Stimulated activated CD4-positive, alpha-beta T cell treated with anti-CD3 and anti-CD28 coated beads, Interleukin-4, amount 100 ng/mL, for 1 hour (primary cell): ENCODE results near the gene TINAGL1.

Experiments used
- DNase-seq: peaks from one replicate; pipeline ENCODE4 v3.0.0-alpha.2; 2020

Gene TINAGL1, protein sequence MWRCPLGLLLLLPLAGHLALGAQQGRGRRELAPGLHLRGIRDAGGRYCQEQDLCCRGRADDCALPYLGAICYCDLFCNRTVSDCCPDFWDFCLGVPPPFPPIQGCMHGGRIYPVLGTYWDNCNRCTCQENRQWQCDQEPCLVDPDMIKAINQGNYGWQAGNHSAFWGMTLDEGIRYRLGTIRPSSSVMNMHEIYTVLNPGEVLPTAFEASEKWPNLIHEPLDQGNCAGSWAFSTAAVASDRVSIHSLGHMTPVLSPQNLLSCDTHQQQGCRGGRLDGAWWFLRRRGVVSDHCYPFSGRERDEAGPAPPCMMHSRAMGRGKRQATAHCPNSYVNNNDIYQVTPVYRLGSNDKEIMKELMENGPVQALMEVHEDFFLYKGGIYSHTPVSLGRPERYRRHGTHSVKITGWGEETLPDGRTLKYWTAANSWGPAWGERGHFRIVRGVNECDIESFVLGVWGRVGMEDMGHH

DNA sequence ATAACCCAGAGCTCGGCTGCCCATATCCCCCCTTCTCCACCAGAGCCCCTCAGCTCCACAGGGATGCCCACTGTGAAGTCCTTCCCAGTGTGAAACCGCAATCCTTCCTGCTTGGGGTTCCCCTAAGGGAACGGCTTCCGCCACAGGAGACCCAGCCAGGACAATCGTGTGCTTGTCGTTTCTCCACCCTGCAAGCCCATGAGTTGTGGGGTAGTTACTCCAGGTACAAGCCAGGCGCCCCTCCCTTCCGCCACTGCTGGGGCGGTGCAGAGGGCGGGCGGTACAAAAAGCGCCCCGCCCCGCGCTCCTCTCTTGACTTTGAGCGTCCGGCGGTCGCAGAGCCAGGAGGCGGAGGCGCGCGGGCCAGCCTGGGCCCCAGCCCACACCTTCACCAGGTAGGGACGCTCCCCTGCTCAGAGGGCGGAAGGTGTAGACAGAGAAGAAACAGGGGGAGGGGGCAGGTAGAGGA is at the start of gene TINAGL1:
Gene TINAGL1, plus strand, starts transcription at position 315 of the 469 bp plus-strand sequence. CDS start 634 bp downstream, outside the sequence.
- no peak for DNase-seq

DNA sequence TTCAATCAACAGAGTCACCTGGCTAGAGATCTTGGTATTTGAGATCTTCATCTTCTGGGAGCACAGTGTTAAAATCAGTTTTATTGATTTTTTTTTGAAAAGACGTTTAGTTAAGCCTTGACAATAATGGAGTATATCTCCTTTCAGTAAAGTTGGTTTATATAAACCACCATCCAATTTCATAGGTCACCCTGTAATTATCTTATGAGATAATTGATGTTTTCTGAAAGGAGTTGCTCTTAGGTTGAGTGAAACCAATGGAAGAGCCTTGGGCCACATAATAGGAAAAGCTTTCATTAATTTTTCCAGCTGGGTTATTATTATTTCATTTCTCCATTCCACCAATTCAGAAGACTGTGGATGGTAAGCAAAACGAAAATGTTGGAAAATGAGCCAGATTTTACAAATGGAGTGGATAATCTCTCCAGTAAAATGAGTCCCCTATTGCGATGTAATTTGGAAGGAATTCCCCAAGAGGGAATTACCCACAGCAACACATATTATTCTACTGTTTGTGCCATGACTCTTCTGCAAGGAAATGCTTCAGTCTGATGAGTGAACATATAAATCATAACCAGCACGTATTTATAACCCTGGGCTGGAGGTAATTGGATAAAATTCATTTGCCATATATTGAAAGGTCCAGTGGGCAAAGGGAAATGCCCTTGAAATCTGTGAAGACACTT is 46.2 kb upstream of the TINAGL1 start:
- DNase-seq = no peak

DNA sequence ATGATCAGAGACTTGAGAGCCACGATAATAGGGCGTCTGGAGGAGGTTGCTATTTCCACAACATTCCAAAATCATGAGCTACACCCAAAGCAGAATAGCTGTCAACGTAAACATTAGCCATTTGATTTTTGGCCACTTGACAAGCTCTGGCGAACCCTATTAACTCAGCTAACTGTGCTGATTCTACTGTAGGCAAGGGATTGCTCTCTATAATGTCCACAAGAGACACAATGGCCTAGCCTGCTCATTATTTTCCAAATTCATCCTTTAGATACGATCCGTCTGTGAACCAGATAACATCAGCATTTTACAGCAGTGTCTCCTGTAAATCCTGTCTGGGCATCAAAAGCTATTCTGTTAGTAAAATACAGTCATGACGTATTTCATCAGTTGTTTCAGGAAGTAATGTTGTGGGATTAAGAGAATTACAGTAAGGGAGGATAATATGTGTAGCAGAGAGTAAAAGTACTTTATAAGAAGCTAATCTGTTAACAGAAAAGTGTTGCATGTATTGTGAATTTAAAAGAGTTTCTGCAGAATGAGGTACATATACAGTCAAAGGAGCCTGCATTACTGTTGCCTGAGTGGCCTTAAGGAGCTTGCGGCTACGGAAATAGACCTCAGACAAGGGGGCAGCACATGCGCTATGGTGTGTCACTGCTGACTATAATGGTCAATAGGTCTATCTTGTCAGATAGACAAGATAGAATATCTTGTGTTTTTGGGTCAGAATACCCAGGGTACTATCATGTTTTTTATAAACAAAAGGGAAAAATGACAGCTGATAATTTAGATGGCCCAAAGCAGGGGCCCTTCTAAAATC is 44.9 kb upstream of the TINAGL1 start:
- no peak for DNase-seq

DNA sequence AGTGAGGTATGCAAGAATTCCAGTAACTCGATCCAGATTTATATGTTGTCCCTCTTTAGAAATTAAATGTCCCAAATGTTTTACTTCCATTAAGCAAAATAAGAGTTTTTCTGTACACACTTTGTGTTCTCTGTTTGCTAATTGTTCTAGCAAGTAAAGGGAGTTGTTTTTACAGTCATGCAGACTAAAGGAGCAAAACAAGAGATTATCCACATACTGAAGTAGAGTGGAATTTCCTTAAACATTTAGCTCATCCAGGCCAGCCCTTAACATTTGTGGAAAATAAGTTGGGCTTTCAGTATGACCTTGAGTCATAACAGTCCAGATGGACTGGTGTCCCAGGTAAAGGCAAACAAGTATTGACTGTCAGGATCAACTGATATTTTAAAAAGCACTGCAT is 44.1 kb upstream of the TINAGL1 start:
- no peak for DNase-seq

DNA sequence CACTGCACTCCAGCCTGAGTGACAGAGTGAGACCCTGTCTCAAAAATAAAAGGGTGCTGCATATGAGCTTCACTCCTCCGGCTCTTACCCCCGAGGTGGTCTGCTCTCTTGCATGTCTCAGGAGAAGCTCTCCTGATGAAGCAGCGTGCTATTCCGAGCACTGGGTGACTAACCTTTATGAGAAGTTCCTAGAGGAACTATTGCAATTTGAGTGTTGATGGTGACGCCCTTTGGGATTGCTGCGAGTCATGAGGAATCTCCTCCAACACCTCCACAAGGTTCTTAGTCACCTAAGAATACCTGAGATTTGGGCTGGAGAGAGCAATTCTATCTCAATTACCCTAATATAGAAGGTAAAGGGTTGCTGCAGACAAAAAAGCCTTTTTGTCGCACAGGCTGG is 40.8 kb upstream of the TINAGL1 start:
- DNase-seq = no peak

DNA sequence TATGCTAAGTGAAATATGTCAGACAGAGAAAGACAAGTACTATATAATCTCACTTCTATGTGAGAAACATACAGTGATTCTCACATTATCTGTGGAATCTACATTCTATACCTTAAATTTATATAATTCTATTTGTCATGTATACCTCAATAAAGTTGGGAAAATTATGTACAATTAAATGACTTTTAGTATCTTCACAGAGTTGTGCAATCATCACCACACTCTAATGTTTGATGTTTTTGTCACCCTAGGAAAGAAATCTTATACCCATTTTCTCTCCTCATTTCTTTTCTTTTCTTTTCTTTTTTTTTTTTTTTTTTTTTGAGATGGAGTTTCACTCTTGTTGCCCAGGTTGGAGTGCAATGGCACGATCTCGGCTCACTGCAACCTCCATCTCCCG is 37.0 kb upstream of the TINAGL1 start:
- no peak for DNase-seq

DNA sequence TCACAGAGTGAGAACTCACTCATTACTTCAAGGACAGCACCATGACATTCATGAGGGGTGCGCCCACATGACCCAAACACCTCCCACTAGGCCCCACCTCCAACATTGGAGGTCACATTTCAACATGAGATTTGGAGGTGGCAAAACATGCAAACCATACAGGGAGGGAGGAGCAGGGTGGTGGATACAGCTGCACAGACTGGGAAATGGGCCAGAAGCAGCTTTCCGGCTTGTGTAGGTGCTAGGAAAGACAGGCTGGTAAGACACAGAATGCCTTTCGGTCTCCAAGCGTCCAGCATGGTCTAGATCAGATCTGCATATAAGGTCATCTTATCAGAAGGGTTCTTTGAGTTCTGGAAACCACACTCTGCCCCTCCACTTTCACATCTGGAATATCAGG is 35.1 kb upstream of the TINAGL1 start:
- DNase-seq = no peak

DNA sequence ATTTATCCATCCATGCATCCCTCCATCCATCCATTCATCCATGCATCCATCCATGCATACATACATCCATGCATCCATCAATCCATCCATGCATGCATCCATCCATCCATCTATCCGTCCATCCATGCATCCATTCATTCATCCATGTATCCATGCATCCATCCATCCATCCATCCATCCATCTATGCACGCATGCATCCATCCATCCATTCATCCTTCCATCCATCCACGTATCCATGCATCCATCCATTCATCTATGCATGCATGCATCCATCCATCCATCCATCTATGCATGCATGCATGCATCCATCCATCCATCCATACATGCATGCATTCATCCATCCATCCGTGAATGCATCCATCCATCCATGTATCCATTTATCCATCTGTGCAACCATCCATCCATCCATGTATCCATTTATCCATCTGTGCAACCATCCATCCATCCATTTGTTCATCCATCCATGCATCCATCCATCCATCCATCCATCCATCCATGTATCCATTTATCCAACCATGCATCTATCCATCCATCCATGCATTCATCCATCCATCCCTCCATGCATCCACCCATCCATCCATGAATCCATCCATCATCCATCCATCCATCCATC is 30.3 kb upstream of the TINAGL1 start:
- no peak for DNase-seq

DNA sequence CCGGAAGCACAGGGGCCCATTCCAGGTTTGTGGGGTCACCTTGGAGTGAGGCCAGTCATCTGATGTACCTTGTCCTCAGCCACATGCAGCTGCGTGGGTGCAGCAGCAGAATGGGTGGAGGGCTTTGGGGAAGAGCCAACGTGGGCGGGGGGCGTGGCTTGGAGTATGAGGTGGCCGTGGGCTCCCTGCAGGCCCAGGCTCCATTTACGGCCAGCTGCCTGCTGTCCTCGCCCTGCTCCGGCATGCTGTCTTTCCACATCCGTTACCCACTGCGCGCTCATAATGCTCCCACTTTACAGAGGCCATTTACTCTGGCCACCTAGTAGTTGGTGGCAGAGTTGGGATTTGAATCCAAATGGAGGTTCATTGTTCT is 27.8 kb upstream of the TINAGL1 start:
- no peak for DNase-seq

DNA sequence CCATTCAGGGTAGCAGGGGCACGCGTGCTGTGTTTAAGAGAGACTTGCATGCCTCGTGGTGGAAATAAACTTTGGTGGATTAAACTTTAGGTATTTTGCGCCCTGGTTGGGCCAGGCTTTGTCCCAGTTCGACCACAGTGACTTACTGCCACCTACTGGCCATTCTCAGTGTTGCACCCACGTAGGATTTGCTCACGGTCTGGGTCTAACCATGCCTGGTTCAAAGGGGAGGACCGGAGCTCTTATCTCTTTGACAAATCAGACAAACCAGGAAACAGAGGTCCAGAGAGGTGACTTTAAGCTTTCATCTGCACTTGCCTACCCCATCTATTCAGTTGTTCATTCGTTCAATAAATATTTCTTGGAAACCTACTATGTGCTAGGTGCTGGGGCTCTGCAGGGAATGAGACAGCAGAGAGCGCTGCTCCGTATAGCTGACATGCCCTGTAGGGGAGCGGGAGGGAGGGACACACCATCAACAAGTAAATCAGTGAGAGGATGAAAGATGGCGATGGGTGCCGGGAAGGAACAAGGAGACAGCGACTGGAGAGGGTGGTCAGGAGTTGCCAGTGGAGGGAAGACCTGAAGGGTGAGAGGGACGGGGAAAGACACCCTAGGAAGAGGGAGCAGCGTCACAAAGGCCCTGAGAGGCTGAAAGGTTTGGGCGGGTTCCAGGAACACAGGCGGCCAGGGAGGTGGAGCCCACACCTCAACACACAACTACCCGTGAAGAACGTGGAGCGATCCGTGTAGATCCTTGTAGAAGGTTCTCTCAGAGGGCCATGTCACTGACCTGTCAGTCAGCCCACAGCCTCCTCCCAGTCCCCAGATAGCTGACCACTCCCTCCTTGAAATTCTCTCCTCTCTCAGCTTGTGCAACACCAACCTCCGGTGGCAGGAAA is 27.2 kb upstream of the TINAGL1 start:
- DNase-seq = peak; percentile 85

DNA sequence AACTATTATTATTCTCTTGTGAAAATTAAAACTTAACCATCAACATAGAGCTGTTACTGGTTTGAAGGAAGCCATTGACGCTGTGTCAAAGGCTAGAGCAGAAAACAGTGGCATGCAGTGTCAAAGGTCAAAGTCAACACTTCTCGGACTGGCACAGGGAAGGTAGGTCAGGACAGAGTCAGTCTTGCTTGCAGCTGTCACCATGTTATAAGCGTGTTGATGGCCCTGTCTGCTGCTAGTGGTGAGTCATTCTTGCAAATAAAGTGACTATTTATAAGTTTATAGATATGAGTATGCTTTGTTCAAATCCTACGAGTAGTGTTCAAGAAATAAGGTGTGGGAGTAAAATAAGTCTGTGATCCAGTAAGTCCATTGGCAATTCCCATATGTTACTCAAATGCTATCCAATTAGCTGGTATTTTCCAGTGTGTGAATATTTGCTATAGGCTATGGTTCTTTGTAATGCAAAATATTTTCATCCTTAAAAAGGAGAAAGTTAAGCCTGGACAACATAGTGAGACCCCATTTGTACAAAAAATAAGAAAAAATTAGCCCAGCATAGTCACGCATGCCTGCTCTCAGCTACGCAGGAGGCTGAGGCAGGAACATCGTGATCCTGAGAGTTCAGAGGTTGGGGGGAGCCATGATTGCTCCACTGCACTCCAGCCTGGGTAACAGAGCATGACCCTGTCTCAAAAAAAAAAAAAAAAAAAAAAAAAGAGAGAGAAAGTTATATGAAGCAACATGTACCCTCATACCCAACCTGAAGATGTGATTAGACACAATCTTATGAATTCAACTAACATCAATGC is 26.3 kb upstream of the TINAGL1 start:
- no peak for DNase-seq

DNA sequence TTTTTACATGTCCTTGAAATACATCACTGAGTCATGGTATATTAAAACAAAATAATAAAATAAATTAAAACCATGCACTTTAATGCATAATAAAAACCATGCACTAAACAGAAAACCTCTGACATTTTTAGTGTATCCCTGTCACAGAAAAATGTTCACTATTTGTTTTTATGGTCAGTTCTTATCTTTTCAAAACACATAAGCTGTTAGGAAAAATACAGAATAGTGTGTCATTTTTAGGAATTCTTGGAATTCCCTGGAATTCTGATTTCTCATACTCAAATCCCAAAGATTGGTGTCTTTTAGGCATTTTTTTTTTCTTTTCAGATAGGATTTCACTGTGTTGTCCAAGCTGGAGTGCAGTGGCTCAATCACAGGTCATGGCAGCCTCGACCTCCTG is 25.1 kb upstream of the TINAGL1 start:
- no peak for DNase-seq

DNA sequence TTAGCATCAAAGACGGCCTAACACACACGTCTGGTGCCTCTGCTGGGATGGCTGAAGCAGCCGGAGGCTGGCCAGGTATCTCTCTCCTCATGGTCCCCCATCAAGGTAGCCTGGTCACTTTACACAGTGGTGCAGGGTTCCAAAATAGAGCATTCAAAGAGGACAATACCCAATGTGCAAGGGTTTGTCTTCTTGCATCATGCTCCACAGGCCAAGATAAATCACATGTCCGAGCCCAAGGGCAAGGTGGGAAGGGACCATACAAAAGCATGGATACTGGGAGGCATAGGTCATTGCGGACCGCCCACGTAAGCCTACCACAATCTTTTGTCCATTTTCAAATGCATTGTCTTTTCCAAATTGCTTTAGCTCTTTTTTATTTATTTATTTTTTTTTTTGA is 23.8 kb upstream of the TINAGL1 start:
- DNase-seq = no peak

DNA sequence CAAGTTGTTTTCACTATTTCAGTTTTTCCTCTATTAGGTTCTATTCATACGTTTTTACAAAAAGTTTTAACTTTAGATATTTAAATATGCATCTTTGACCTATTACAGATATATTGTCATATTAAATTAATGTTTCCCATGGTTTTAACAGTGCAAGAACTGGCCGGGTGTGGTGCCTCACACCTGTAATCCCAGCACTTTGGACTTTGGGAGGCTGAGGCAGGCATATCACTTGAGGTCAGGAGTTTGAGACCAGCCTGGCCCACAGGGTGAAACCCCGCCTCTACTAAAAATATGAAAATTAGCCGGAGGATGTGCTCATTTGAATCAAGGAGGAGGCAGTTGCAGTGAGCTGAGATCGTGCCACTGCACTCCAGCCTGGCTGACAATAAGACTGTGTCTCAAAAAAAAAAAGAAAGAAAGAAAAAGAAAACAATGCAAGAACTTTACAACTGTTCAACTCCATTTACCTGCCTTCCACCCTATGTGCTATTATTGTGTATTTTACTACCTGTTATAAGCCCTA is 19.8 kb upstream of the TINAGL1 start:
- DNase-seq = no peak

DNA sequence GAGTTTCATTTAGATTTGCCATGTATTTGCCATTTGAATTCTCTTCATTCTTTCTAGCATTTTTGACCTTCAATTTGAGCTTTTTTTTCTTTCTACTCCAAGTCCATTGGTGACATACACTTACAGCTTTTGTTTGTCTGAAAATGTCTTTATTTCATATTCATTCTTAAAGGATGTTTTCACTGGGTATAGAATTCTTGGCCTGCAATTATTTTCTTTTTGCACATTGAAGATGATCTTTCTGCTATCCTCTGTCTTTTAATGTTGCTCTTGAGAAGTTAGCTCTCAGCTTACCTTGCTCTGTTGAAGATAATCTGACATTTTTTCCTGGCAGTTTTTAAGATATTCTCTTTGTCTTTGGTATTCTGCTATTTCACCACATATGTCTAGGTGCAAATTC is 16.6 kb upstream of the TINAGL1 start:
- DNase-seq = no peak

DNA sequence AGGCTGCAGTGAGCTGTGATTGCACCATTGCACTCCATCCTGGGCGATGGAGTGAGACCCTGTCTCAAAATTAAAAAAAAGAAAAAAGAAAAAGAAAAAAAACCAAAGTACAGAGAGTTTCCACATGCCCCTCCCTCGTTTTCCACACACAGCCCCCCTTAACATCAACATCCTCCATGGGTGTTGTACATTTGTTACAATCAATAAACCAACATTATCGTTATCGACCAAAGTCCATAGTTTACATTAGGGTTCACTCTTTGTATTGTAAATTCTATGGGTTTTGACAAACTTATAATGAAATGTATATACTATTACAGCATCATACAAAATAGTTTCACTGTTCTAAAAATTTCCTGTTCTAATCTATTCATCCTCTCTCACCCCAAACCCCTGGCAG is 15.9 kb upstream of the TINAGL1 start:
- DNase-seq = no peak

DNA sequence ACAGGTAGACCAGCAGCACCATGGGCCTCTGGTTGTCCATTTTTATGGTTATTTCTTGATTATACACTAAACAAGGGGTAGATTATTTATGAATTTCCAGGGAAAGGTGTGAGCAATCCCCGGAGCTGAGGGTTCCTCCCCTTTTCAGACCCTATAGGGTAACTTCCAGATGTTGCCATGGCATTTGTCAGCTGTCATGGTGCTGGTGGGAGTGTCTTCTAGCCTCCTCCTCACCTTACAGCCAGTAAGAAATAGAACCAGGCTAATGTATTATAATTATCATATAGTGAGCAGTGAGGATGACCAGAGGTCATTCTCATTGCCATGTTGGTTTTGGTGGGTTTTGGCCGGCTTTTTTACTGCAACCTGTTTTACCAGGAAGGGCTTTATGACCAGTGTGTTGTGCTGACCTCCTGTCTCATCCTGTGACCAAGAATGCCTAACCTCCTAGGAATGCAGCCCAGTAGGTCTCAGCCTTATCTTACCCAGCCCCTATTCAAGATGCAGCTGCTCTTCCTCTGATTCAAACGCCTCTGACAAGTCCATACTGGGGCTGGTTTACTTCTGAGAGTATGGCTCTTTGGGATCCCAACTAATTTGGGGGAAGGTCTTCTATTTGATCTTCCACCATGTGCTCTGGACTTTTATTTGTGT is 13.5 kb upstream of the TINAGL1 start:
- DNase-seq = no peak

DNA sequence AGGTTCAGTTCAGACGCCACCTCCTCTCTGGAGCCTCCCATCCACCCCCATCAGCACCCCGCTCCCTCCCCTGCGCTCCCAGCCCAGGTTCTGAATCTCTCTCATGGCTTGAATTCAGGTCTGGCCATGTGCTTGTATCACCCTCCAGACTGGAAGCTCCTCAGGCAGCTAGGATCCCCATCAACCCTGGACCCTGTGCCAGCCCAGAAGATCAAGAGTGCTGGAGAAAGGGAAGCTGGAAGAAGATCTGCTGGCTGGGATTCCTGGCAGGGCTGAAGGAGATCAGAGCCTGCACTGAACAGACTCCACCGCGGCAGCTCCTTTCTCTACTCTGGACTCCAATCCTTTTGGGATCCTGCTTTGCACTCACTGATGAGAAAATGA is 11.7 kb upstream of the TINAGL1 start:
- DNase-seq = no peak

DNA sequence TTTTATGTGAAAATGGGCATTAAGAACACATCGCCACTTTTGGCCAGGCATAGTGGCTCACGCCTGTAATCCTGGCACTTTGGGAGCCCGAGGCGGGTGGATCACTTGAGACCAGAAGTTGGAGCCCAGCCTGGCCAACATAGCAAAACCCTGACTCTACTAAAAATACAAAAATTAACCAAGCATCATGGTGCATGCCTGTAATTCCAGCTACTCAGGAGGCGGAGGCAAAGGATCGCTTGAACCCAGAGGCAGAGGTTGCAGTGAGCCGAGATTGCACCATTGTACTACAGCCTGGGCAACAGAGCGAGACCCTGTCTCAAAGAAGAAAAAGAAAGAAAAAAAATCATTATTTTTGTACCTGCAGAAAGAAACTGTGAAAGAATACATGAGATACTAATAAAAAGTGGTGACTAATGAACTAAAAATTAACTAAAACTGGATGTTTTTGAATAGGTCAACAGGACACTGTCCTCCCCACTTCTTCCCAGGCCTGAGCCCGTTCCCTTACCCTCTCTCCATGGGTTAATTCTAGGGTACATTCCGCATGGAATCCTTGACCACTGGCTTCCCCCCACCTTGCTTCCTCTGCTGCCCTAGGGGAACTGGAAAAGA is 8.3 kb upstream of the TINAGL1 start:
- DNase-seq = no peak
